Keratinocyte (primary cell): ENCODE data around the gene RHOBTB1.

Experiments used
- CTCF ChIP-seq, 3 experiments: IDR thresholded peaks in 1 of 3; conservative IDR thresholded peaks in 1 of 3; optimal IDR thresholded peaks in 1 of 3; 2 replicates in 2 of 3; 3 replicates in 1 of 3; pipeline versions ENCODE3 to v1.5.1; 2011; ENCODE audit warnings: low read length in 3 of 3, mild to moderate bottlenecking in 3 of 3, moderate library complexity in 2 of 3, control low read depth in 1 of 3, inconsistent platforms in 1 of 3; ENCODE audit not compliant: insufficient read depth in 2 of 3; ENCODE audit errors: extremely low read depth in 1 of 3
- EZH2 ChIP-seq: IDR thresholded peaks from one replicate; pipeline ENCODE4 v1.6.1; 2012; ENCODE audit warnings: inconsistent platforms, mild to moderate bottlenecking, low read length, moderate library complexity

- no peak for TF ChIP-seq CTCF (optimal IDR thresholded peaks at IDR 0.05 in 1 of 3, IDR thresholded peaks at IDR 0.05 in 1 of 3, conservative IDR thresholded peaks at IDR 0.05 in 1 of 3; ENCODE audit: extremely low read depth in 1 of 3, insufficient read depth in 2 of 3, low read length in 3 of 3)
- TF ChIP-seq EZH2, result no peak
Observed at GRCh38 chr10:60872451-60872850, 71.5 kb downstream of the RHOBTB1 start.
